Activated naive CD4-positive, alpha-beta T cell treated with anti-CD3 and anti-CD28 coated beads for 36 hours (primary cell): ENCODE data around the gene ARID4B. TPM values are rescaled to one million over a fixed set of nuclear protein-coding genes. Genes with fewer than 3 reads are reported as not detected.
"Not testable (repeated sequence)": the region's sequence is repeated elsewhere in the genome, so short reads cannot be mapped to it uniquely, and the experiment has no call there.

Experiments
- CTCF ChIA-PET: fragments of 350-600 bp; sonication (Branson Sonifier 250); formaldehyde crosslinking; loops from one replicate; lab custom pipeline; 2021; ENCODE audit warnings: antibody characterized with exemption; lab: Charles Lee
- DNase-seq: peaks from one replicate; pipeline ENCODE4 v3.0.0-alpha.2; 2020
- H3K27ac Mint-ChIP-seq: one replicate; pipeline ENCODE4 v1.8.0; 2021; ENCODE audit warnings: mild to moderate bottlenecking, mixed read lengths
- H3K27me3 Mint-ChIP-seq: one replicate; pipeline ENCODE4 v1.8.0; 2021; ENCODE audit warnings: low read depth, mixed read lengths
- H3K36me3 Mint-ChIP-seq: one replicate; pipeline ENCODE4 v1.8.0; 2021; ENCODE audit warnings: low read depth, mixed read lengths
- H3K4me1 Mint-ChIP-seq: one replicate; pipeline ENCODE4 v1.8.0; 2021; ENCODE audit warnings: low read depth, mixed read lengths
- H3K4me3 Mint-ChIP-seq: one replicate; pipeline ENCODE4 v1.8.0; 2021; ENCODE audit warnings: mild to moderate bottlenecking, moderate library complexity, mixed read lengths
- H3K9me3 Mint-ChIP-seq: one replicate; pipeline ENCODE4 v1.8.0; 2021; ENCODE audit warnings: mixed read lengths
- intact Hi-C: fragments of 100-400 bp; cut with micrococcal nuclease; formaldehyde crosslinking; loops from one replicate; pipeline ENCODE4 v1.15.1; 2023
- total RNA-seq, 2 experiments: library from RNA; stranded (reverse); gene quantifications; one replicate each; pipeline ENCODE4 v1.2.3, GENCODE V29; 2021

ARID4B gene
- total RNA-seq, 2 experiments from 2014 or later = 39.9 to 43.8 TPM

- H3K36me3 Mint-ChIP-seq = peaks cover 1% of the 10 kb centered on the region
- H3K4me3 Mint-ChIP-seq = no peak overlapping the region
- H3K27ac Mint-ChIP-seq = no peak overlapping the region
- CTCF ChIA-PET = no interaction called here
- H3K9me3 Mint-ChIP-seq = no peaks in the 10 kb centered on the region
- intact Hi-C loops = loop anchor here (2.0 to 5.0 kb wide), 3 partner anchors 47 to 123 kb away; partner anchors contain the start of genes ARID4B and GGPS1
- H3K27me3 Mint-ChIP-seq = no peaks in the 10 kb centered on the region
- no peak for DNase-seq
- H3K4me1 Mint-ChIP-seq = peaks cover 28% of the 10 kb centered on the region
These were observed 122.3 kb downstream of the ARID4B start for GRCh38 chr1:235205687-235206086.

GRCh38 chr1:235203428-235203827, 124.6 kb downstream of the ARID4B start:
- no peak overlapping the region for H3K27ac Mint-ChIP-seq
- H3K27me3 Mint-ChIP-seq = no peaks in the 10 kb centered on the region
- no peaks in the 10 kb centered on the region for H3K9me3 Mint-ChIP-seq
- CTCF ChIA-PET = interaction anchor here (0.5 kb wide), 1 partner anchor 46 kb away, joined by 5 read pairs; no protein-coding TSS in a partner anchor
- peaks cover 1% of the 10 kb centered on the region for H3K36me3 Mint-ChIP-seq
- intact Hi-C loops = no loop called here
- no peak for DNase-seq
- H3K4me1 Mint-ChIP-seq = peaks cover 30% of the 10 kb centered on the region
- H3K4me3 Mint-ChIP-seq = no peak overlapping the region

GRCh38 chr1:235202447-235202846, 125.5 kb downstream of the ARID4B start:
- CTCF ChIA-PET, H3K27ac Mint-ChIP-seq: not testable (repeated sequence)

GRCh38 chr1:235199441-235199840, 128.5 kb downstream of the ARID4B start:
- CTCF ChIA-PET = interaction anchor here (0.6 to 2.4 kb wide), 4 partner anchors 23 to 873 kb away, joined by 4 to 8 read pairs (median 4); no protein-coding TSS in a partner anchor
- H3K9me3 Mint-ChIP-seq = no peaks in the 10 kb centered on the region
- H3K27me3 Mint-ChIP-seq = no peaks in the 10 kb centered on the region
- no peak overlapping the region for H3K4me3 Mint-ChIP-seq
- H3K27ac Mint-ChIP-seq = no peak overlapping the region
- peaks cover 7% of the 10 kb centered on the region for H3K36me3 Mint-ChIP-seq
- peaks cover 6% of the 10 kb centered on the region for H3K4me1 Mint-ChIP-seq
- intact Hi-C loops = no loop called here
- no peak for DNase-seq

More at GRCh38 chr1:235202447-235202846, 125.5 kb downstream of the ARID4B start:
- H3K27me3 Mint-ChIP-seq, intact Hi-C loops, H3K4me3 Mint-ChIP-seq, H3K36me3 Mint-ChIP-seq, DNase-seq, H3K9me3 Mint-ChIP-seq: not testable (repeated sequence)
- H3K4me1 Mint-ChIP-seq = peaks cover 24% of the 10 kb centered on the region

- H3K27ac Mint-ChIP-seq = no peak overlapping the region
- intact Hi-C loops = no loop called here
- H3K27me3 Mint-ChIP-seq = no peaks in the 10 kb centered on the region
- H3K4me1 Mint-ChIP-seq = peaks cover 9% of the 10 kb centered on the region
- H3K36me3 Mint-ChIP-seq = peaks cover 25% of the 10 kb centered on the region
- DNase-seq = no peak
- no peak overlapping the region for H3K4me3 Mint-ChIP-seq
- CTCF ChIA-PET = interaction anchor here (0.6 to 1.0 kb wide), 2 partner anchors 226 to 242 kb away, joined by 3 read pairs; no protein-coding TSS in a partner anchor
- no peaks in the 10 kb centered on the region for H3K9me3 Mint-ChIP-seq
These were observed 137.5 kb downstream of the ARID4B start for GRCh38 chr1:235190431-235190830.

GRCh38 chr1:235187316-235187715, 140.7 kb downstream of the ARID4B start:
- DNase-seq = no peak
- CTCF ChIA-PET = no interaction called here
- Mint-ChIP-seq H3K4me3 (no peak overlapping the region), H3K36me3 (peaks cover 20% of the 10 kb centered on the region), H3K27ac (no peak overlapping the region), H3K4me1 (peaks cover 12% of the 10 kb centered on the region), H3K27me3 (no peaks in the 10 kb centered on the region), H3K9me3 (no peaks in the 10 kb centered on the region)
- intact Hi-C loops = no loop called here

GRCh38 chr1:235181561-235182245, 146.3 kb downstream of the ARID4B start:
- Mint-ChIP-seq H3K27me3 (no peaks in the 10 kb centered on the region), H3K4me1 (peaks cover 18% of the 10 kb centered on the region), H3K9me3 (no peaks in the 10 kb centered on the region), H3K27ac (peak overlapping the region; percentile 46), H3K4me3 (no peak overlapping the region), H3K36me3 (peaks cover 11% of the 10 kb centered on the region)
- CTCF ChIA-PET = interaction anchor here (1.1 to 2.1 kb wide), 2 partner anchors 25 to 235 kb away, joined by 3 to 10 read pairs; no protein-coding TSS in a partner anchor
- intact Hi-C loops = no loop called here
- DNase-seq = no peak

- intact Hi-C loops = no loop called here
- H3K4me1 Mint-ChIP-seq = peaks cover 18% of the 10 kb centered on the region
- peak overlapping the region; percentile 15 for H3K27ac Mint-ChIP-seq
- no peaks in the 10 kb centered on the region for H3K27me3 Mint-ChIP-seq
- CTCF ChIA-PET = interaction anchor here (1.1 to 2.1 kb wide), 2 partner anchors 25 to 235 kb away, joined by 3 to 10 read pairs; no protein-coding TSS in a partner anchor
- DNase-seq = no peak
- no peak overlapping the region for H3K4me3 Mint-ChIP-seq
- H3K9me3 Mint-ChIP-seq = no peaks in the 10 kb centered on the region
- H3K36me3 Mint-ChIP-seq = peaks cover 11% of the 10 kb centered on the region
These were observed 147.0 kb downstream of the ARID4B start for GRCh38 chr1:235180916-235181460.

- peaks cover 16% of the 10 kb centered on the region for H3K36me3 Mint-ChIP-seq
- intact Hi-C loops = no loop called here
- H3K9me3 Mint-ChIP-seq = no peaks in the 10 kb centered on the region
- no peak for DNase-seq
- peaks cover 4% of the 10 kb centered on the region for H3K4me1 Mint-ChIP-seq
- CTCF ChIA-PET = interaction anchor here (0.9 kb wide), 1 partner anchor 23 kb away, joined by 4 read pairs; no protein-coding TSS in a partner anchor
- H3K27ac Mint-ChIP-seq = no peak overlapping the region
- H3K27me3 Mint-ChIP-seq = no peaks in the 10 kb centered on the region
- H3K4me3 Mint-ChIP-seq = no peak overlapping the region
These were observed 151.5 kb downstream of the ARID4B start for GRCh38 chr1:235176486-235176885.

GRCh38 chr1:235169986-235170385, 158.0 kb downstream of the ARID4B start:
- Mint-ChIP-seq H3K36me3 (peaks cover 11% of the 10 kb centered on the region), H3K4me3 (no peak overlapping the region), H3K9me3 (no peaks in the 10 kb centered on the region), H3K4me1 (no peaks in the 10 kb centered on the region), H3K27me3 (no peaks in the 10 kb centered on the region), H3K27ac (no peak overlapping the region)
- CTCF ChIA-PET = interaction anchor here (1.2 kb wide), 1 partner anchor 7 kb away, joined by 3 read pairs; no protein-coding TSS in a partner anchor
- intact Hi-C loops = loop anchor here (10.0 kb wide), 1 partner anchor 1625 kb away; the partner anchor contains the start of gene MTR
- no peak for DNase-seq

GRCh38 chr1:235168375-235168774, 159.6 kb downstream of the ARID4B start:
- CTCF ChIA-PET = interaction anchor here (0.6 to 1.0 kb wide), 2 partner anchors 7 to 248 kb away, joined by 3 read pairs; partner anchors contain the start of gene RBM34

GRCh38 chr1:235161685-235162327, 166.2 kb downstream of the ARID4B start:
- H3K4me1 Mint-ChIP-seq = peaks cover 26% of the 10 kb centered on the region
- no peak for DNase-seq
- peaks cover 3% of the 10 kb centered on the region for H3K9me3 Mint-ChIP-seq
- CTCF ChIA-PET = interaction anchor here (0.6 to 1.5 kb wide), 2 partner anchors 18 to 57 kb away, joined by 4 to 5 read pairs; no protein-coding TSS in a partner anchor
- H3K27me3 Mint-ChIP-seq = no peaks in the 10 kb centered on the region
- H3K36me3 Mint-ChIP-seq = peaks cover 18% of the 10 kb centered on the region
- intact Hi-C loops = loop anchor here (1.0 to 10.0 kb wide), 9 partner anchors 34 to 1633 kb away; partner anchors contain the start of genes ARID4B, B3GALNT2, GGPS1 and LGALS8
- peak overlapping the region; percentile 99 for H3K27ac Mint-ChIP-seq
- peak overlapping the region; percentile 100 for H3K4me3 Mint-ChIP-seq

More at GRCh38 chr1:235168375-235168774, 159.6 kb downstream of the ARID4B start:
- Mint-ChIP-seq H3K4me3 (no peak overlapping the region), H3K27ac (no peak overlapping the region), H3K36me3 (peaks cover 9% of the 10 kb centered on the region), H3K27me3 (no peaks in the 10 kb centered on the region), H3K4me1 (no peaks in the 10 kb centered on the region), H3K9me3 (peaks cover 3% of the 10 kb centered on the region)
- no peak for DNase-seq
- intact Hi-C loops = loop anchor here (10.0 kb wide), 1 partner anchor 1626 kb away; the partner anchor contains the start of gene MTR
